HG03442 (cell line): ENCODE measurements around the gene SLMAP.
"Not testable (repeated sequence)": the region's sequence is repeated elsewhere in the genome, so short reads cannot be mapped to it uniquely, and the experiment has no call there.

ENCODE experiments used
- ATAC-seq: cut with Tn5 transposase; IDR thresholded peaks from one replicate; pipeline ENCODE4 v1.9.1; 2021; ENCODE audit warnings: mild to moderate bottlenecking, moderate library complexity; ENCODE audit not compliant: unreplicated experiment

Gene SLMAP

DNA sequence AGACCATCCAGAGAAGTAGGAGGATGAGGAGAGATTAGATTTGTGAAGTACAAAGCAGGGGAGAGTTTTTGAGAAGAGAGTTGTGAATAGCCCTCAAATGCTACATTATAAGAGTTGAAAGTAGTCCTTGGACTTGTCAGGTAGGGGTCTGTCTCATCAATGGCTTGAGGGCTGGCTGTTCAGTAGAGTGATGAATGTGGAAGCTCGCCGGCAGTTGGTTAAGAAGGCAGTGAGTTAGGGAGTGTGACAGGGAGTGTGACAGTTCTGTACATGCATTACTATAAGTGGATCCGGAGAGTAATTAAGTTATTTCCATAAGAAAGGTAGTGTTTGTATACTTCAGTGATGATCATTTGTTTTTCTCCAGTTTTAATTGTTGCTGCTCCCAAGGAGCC, 32.5 kb downstream of the SLMAP start:
- ATAC-seq: no peak

DNA sequence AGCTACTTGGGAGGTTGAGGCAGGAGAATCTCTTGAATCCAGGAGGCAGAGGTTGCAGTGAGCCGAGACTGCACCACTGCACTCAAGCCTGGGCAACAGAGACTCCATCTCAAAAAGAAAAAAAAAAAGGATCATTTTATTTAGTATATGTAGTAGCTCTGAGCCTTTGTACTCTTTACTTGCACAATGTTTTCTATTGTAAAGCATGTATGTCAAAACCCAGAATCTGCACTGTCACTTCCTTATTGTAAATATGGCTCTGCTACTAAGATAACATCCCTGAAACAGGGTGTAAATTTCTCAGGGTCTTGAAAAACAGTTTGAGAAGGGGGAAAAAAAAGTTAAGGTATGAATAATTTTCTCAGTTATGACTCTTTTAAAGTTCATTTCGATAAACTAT, 35.1 kb downstream of the SLMAP start:
- no peak for ATAC-seq

DNA sequence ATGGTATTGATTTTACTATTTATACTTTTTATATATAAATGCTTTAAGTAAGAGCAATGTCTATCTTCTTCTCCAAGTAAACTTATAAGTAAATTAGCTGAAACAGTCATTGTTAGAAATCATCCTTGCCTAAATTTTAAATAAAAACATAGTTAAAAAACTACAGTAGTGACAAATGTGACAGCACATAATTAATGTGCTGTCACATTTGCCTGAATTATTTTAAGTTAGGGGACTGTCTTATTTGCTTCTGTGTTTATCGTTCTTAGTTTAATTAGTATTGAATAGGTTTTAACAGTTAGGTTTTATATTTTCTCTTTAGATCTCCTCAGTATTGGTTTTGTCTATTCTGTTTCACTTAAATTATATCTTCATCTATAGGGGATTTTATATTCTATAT, 36.1 kb downstream of the SLMAP start:
- no peak for ATAC-seq

- no peak for ATAC-seq
These were observed 37.7 kb downstream of the SLMAP start for GRCh38 chr3:57793737-57794187.

DNA sequence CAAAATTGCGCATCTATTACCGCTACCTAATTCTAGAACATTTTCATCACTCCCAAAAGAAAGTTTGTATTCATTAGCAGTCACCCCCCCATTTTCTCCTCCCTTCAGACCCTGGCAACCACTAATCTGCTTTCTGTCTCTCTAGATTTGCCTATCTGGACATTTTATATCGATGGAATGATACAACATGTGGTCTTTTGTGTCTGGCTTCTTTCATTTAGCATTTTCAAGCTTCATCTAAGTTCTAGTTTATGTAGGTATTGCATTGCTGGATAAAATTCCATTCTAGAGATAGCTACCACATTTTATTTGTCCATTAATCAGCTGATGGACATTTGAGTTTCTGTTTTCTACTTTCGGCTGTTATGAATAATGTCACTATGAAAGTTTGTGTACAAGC, 38.4 kb downstream of the SLMAP start:
- no peak for ATAC-seq

DNA sequence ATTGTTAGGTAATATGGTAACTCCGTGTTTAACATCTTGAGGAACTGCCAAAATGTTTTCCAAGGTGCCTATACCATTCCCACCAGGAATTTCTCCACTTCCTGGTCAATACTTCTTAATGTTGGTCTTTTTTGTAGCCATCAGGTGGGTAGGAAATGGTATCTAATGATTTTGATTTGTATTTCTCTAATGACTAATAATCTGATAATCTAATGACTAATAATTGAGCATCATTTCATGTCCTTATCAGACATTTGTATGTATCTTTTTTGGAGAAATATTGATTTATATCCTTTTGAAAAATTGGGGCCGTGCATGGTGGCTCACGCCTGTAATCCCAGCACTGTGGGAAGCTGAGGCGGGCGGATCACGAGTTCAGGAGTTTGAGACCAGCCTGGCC, 38.8 kb downstream of the SLMAP start:
- ATAC-seq: no peak

DNA sequence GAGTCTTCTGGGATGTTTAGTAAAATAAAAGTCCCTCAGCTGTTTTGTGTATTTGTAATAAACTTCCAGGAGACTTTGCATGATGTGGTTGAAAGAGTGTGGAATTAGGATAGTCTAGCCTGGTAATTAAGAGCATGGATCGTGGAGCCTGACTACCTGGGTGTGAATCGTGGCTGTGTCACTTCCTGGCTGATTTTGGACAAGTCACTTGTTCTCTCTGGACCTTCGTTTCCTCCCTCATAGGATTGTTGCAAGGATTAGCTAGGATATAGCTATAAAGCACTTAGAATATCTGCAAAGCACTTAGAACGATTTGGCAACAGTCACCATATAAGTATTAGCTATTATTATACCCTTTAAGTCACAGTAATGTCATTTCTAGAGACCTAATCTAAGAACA, 40.2 kb downstream of the SLMAP start:
- ATAC-seq: no peak

- no peak for ATAC-seq
These were observed 41.8 kb downstream of the SLMAP start for GRCh38 chr3:57797701-57798487.

DNA sequence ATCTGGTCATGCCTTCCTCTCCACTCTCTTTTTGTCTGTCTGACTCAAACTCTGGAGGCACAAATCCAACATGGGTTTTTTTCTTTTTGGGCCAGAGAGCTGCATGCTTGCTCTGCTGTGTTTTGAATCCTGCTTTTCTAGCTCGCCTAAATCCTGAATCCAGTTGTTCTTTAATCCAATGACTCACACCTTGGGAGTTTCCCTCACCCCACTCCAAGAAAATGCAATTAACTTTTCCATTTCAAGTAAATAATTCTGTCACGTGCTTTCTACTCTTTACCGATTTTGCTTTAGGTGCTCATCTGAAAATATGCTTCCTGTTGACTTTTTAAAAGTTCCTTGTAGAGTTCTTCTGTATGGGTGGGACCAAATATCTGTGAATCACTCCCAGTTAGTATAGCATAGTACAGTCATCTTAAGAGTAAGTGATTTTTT, 47.6 kb downstream of the SLMAP start:
- no peak for ATAC-seq

GRCh38 chr3:57805266-57805665, 49.2 kb downstream of the SLMAP start:
- ATAC-seq: no peak

DNA sequence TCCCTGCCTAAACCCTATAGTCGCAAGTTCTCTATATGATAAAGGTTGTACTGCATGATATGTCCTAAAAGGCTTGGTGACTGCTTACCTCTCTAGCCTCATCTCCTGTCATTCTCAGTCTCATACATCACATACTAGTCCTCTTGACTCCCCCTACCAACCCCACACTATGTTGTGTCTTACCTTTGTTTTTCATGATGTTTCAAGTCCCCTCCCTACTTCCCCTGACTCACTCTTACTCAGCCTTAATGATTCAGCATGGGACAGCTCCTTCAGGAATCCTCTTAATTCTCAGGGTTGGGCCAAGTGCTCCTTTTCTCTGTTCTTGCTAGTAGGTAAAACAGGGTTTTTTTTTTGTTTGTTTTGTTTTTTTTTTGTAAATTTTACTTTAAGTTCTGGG, 49.6 kb downstream of the SLMAP start:
- ATAC-seq: no peak

- ATAC-seq: not testable (repeated sequence)
These were observed 50.1 kb downstream of the SLMAP start for GRCh38 chr3:57806195-57806594.

DNA sequence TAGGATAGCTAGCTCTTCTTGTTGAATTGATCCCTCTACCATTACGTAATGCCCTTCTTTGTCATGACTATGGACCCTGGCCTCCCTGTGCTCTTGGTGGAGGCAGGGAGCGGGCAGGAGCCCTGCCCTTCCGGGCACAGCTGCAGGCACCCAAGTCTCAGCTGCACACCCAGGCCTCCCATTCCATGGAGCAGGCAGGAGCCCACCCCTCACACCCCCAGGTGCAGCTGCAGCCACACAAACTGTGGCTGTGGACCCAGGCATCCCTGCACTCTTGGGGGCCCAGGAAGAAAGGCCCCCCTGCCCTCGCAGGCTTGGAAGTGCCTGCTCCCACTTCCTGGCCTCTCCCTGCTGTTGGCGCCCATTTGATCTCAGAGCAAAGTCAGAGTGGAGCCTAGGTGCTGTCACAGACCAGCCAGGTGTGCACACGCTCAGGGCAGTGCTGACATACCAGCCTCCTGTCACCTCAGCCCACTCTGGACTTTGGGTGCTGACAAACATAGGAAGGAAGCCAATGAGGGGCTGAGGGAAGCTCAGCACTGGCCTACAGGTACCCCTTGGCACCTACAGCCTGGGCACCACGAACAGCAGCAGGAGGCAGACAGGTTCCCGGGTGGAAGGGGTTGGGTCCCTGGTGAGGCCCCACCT, 53.0 kb downstream of the SLMAP start:
- ATAC-seq: no peak

DNA sequence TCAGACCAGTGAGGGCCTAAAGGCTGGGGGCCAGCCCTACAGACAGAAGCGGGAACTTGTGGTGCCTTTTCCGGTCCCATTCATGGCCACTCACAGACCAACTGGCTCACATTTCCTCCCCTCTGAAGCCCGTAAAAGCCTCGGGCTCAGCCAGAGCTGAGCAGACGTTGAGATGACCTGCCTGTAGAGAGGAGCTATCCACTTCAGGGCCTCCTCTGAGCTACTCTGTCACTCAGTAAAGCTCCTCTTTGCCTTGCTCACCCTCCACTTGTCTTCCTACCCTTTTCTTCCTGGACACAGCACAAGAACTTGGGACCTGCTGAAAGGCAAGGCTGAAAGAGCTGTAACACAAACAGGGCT, 53.5 kb downstream of the SLMAP start:
- no peak for ATAC-seq

GRCh38 chr3:57810048-57810447, 53.9 kb downstream of the SLMAP start:
- no peak for ATAC-seq

DNA sequence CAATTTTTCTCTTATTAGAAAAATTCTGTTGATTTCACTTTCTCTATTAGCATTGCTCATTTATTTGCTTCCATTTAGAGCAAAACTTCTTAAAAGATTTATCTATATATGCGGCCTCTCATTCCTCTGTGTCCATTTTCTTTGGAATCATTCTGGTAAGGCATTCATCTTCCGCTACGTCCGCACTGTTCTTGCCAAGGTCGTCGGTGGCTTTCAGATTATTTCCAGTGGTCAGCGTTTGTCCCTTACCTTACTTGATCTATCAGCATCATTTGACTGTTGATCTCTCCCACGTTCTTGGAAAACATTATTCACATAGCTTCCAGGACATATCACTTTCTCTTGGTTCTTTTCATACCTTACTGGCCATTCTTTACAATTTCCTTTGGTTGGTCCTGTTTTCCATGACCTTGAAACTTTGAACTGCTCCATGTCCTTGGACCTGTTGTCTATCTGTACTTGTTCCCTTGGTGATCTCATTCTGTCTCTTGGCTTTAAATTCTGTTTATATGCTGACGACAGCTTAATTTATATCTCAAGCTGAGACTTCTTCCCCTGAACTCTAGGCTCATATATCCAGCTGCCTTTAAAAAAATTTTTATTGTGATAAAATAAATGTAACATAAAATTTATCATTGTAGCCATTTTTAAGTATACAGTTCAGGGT, 54.5 kb downstream of the SLMAP start:
- ATAC-seq: no peak

DNA sequence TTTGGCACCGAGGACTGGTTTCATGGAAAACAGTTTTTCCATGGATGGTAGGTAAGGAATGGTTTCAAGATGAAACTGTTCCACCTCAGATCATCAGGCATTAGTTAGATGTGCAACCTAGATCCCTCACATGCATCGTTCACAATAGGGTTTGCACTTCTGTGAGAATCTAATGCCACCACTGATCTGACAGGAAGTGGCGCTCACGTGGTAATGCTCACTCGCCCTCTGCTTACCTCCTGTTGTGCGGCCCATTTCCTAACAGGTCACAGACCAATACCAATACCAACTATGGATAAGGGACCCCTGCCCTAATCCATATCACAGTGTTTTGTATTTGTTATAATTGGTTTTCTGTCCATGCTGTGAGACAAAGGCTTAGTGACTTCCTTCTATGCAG, 58.9 kb downstream of the SLMAP start:
- ATAC-seq: no peak

- ATAC-seq: no peak
These were observed 60.5 kb downstream of the SLMAP start for GRCh38 chr3:57816471-57817095.

- no peak for ATAC-seq
These were observed 62.7 kb downstream of the SLMAP start for GRCh38 chr3:57818772-57819171.

DNA sequence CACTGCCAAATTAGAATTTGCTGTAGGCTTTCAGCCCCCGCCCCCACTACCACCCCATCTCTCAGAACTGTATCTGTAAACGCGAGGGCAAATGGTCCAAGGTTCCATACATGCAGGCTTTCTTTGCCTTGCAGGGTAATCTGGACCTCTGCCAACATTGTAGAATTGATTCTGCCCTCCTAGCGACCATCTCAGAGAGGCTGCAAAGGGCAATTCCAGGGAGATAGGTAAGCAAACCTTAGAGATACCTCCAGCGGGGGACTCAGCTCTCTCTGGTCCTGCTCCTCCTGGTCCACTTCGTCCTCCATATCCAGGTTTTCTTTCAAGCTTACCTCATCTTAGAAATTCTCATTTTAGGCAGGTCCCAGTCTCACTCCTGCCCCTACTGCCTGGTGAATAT, 64.4 kb downstream of the SLMAP start:
- ATAC-seq: no peak

- ATAC-seq: no peak
These were observed 65.7 kb downstream of the SLMAP start for GRCh38 chr3:57821765-57822164.

GRCh38 chr3:57822686-57823085, 66.6 kb downstream of the SLMAP start:
- no peak for ATAC-seq
